Putamen (tissue), 1 donor: ENCODE measurements around the gene ZNF32.
"Not testable (repeated sequence)": the region's sequence is repeated elsewhere in the genome, so short reads cannot be mapped to it uniquely, and the experiment has no call there.

ENCODE experiments used
- DNase-seq: peaks from one replicate; pipeline ENCODE4 v3.0.0-alpha.2; 2016; ENCODE audit warnings: low spot score

The ZNF32 gene

GRCh38 chr10:43680035-43680434 is 31.4 kb upstream of the ZNF32 start:
- no peak for DNase-seq

GRCh38 chr10:43679509-43679908 is 30.8 kb upstream of the ZNF32 start:
- DNase-seq: peak; percentile 29

DNA sequence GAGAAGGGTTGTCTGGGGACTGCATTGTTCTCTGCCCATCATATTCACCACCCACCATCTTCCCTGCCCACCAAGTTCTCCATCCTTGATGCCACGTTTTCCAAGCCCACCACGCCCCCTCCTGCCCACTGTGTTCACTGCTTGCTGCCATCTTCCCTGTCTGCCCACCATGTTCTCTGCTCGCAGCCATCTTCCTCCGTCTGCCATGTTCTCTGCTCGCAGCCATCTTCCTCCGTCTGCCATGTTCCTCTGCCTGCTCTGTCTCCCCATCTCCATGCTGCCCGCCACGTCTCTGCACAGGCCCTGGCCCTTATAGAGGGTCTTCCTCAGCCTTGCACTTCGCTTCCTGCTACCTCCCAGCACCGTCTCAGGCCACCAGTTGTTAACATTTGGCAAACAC is 30.0 kb upstream of the ZNF32 start:
- DNase-seq: no peak

DNA sequence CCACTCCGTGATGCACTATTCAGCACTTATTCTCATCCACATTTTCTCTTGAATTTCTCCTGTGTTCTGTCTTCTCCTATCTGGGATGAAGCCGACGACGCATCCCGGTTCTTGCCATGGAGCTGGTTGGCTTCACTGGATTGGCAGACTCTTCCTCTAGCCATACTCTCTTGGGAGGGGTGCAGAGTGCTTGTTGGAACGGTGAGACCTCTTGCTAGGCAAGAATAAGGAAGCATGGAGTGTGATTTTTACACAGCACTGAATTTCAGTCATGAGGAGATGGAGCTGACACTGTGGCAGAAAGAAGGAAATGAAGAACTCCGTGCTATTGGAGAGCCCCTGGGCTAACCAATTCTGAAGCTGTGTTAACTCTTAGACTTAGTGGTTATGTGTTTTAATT is 28.2 kb upstream of the ZNF32 start:
- DNase-seq: no peak

DNA sequence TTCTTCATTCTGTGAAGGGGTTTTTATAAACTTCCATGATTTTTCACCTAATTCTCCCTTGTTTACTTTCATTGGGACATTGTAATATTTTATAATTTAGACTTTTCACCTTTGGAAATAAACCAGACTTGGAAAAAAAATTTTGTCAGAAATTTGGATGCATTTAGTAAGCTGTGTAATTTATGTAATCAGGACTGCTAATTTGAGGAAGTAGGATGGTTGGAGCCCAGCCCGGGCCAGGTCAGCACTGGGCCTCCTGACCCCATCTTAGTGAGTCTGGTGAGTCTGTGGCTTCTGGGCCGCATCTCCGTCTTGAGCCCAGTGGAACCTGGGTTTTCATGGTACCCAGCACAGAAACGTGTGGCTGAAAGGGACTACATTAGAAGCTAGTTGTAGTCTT is 27.6 kb upstream of the ZNF32 start:
- no peak for DNase-seq

GRCh38 chr10:43674553-43675210 is 26.0 kb upstream of the ZNF32 start:
- DNase-seq: no peak

DNA sequence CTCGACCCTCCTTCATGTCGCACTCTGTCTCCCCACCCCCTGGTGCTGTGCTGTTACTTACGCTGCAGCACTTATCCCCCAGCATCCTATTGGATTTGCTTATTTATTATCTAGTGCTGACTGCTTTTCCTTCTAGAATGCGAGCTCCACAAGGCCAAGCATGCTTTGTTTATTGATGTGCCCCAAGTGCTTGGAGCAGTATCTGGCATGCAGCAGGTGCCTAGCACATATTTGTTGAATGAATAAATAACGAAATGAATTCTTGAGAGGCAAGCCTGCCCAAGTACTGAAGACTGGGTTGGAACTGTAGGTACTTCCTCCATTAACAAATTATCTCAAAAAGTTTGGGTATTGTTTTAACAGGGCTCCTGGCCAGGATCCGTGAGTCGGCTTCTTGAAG is 24.8 kb upstream of the ZNF32 start:
- DNase-seq: no peak

- DNase-seq: peak; percentile 39
Measured at GRCh38 chr10:43671659-43672531, 23.2 kb upstream of the ZNF32 start.

DNA sequence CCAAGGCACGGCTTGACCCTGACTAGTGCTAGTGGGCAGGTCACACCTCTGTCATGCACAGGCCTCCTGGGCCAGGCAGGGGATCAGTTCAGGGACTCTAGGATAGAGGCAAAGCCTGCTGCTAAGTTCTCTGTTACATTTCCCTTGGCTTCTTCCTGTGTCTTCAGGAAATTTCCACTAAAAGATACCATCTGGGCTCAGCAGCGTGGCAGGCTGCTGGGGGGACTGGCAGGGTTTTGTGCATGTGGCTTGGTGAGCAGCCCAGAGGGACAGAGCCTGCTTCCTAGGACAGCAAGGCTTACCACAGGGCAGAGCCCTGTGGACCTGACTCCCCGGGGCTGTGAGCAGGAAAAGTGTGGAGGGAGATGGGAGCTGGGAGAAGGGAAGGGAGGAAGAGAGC is 20.7 kb upstream of the ZNF32 start:
- DNase-seq: no peak

DNA sequence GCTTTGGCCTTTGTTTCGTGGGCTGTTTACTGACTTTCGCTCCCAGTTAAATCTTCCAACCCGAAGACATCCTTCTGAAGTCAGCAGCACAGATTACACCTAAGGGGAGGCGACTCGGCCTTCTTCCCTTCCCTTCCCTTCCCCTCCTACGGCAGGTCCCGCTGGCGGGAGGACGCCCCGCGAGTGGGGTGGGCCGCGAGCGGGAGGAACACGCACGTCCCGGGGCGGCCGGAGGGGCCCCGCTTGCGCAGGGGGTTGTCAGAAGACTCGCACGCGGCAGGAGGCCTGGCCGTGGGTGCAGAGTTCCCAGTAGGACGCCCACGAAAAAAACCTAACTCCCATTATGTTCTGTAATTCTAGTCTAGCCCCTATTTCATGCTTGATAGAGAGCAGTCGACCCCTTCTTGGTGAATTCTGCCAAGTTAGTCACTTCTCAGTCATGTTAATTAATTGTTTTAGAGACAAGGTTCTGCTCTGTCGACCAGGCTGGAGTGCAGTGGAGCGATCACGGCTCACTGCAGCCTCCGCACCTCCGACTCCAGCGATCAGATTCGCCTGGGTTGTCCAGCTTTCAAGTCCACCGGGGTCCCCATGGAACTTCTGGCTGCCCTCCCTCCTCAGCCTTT is 19.2 kb upstream of the ZNF32 start:
- no peak for DNase-seq

DNA sequence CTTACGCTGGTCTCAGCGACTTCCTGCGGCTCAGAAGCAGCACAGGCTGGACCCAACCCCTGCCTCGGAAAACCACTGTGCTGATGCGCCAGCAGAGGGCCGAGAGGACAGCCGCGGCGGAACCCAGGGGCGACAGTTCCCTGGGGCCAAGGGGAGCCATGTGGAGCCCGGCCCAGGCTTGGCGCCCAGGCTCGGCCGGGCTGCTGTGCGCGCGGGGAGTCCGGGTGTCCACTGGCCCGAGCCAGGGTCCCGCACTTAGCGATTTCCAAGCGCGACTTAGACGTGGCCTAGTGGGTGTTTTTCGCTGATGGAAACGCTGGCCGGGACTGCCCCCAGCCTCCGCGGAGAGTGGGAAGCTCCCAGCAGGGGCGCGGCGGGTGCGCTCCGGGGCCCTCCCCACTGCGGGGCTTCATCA is 18.6 kb upstream of the ZNF32 start:
- DNase-seq: no peak

GRCh38 chr10:43666552-43666951 is 17.9 kb upstream of the ZNF32 start:
- DNase-seq: no peak

DNA sequence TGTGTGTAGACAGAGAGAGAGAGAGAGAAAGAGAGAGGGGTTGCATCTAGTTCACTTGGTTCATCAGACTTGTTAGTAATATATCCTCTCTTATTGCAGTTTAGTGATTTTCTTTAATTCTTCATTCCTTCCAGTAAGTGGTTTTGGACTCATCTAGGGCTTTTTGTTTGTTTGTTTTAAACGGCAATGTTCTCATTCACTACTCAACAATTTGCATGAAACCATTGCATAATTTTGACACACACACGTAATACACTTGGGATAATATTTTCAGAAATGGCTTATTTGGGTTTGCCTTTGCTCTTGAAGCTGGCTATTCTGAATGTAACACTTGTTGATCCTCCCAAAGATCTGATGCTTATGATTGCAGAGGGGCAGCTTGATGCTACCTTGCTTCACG is 16.4 kb upstream of the ZNF32 start:
- no peak for DNase-seq

DNA sequence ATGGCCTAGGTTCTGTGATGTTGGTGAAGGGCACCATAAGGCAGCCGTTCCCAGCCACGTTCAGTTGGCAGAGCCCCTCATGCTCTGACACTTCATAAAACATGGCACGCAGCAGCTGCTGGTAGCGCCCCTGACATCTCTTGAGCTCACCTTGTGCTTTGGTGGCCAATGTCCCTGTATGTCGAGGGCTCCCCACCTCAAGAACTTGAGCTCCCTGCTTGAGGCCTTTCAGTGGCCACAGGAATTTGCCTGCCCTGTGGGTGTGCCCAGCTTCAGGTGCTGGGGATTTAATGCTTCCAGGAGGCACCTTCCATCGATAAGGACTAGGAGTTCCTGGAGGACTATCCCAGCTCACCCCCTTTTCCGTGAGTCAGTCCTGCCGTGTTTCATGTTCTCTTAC is 9.5 kb upstream of the ZNF32 start:
- DNase-seq: no peak

DNA sequence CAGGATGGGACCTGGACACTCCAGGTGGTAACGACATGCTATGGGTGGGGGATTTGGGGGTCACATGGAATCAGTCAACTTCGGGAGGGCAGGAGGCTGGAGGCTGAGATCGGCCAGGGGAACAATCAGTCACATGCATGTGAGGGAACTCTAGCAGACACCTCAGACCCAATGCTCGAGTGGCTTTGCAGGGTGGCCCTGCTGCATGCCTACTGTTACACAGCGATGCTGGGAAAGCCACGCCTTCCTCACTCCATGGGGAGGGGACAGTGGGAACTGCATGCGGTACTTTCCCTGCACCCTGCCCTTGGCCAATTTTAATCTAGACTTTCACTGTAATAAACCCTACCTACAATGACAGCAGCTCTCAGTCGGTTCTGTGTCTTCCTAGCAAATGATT is 6.6 kb upstream of the ZNF32 start:
- no peak for DNase-seq

- no peak for DNase-seq
Measured at GRCh38 chr10:43653746-43654145, 5.1 kb upstream of the ZNF32 start.

DNA sequence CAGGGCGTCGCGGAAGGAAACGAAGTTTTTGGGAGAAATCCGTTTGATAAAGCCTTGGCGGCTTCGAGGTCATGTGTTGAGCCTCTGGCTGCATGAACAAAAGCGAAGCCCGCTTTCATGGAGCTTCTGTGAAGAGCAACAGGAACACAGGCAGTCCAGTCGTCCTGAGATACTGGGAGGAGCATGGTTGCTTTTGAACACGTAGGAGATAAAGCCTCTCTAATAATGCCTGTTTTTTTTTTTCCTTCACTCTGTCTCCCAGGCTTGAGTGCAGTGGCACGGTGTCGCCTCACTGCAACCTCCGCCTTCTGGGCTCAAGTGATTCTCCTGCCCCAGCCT is 473 bp upstream of the ZNF32 start:
- DNase-seq: no peak

DNA sequence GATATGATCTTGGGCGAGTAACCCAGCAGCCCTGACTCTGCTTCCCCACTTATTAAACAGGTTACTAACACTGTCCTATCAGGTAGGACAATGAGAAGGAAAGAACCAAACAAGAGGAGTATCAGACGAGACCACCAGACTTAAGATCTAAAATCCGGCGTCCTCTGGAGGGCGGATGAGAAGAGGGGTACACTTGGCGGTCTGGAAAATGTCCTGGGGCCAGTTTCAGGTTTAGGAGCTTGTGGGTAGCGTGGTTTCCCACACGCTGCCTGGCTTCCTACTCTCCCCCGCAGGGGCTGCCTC is 635 bp downstream of the ZNF32 start:
- DNase-seq: no peak

DNA sequence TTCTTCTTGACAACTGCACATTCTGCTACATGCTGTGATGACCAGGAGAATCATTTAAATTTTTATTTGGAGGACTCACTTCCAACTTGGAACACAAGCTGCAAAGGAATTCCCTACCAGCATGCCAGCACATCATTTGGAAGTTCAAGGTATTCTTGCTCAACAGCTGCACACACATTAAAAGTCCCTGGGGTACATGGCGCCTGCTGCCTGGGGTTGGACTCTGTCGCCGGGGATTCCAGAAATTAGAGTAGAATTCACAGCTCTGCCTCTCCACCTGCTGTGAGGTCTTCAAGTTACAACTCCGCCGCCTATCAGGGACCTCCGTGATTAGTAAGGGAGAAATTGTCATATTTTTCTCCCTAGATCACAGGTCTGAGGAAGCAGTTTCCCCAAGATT is 1.1 kb downstream of the ZNF32 start:
- no peak for DNase-seq

DNA sequence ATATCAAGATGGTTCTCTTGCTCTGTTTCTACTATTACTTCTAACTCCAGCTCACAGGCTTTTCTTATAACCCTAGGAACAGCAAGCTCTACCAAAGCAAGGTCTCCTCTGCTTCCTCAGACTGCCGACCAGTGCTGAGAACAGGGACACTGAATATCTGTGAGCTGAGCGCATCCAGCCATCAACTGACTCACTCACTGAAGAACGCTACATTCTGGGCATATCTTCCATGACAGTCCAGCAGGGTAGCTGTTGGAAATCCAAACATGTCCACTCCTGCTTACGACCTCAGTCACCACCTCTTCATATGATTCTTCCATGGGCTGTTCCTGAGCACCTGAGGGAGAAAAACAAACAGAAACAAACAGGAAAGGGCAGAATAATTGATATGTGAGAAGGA is 2.8 kb downstream of the ZNF32 start:
- no peak for DNase-seq

DNA sequence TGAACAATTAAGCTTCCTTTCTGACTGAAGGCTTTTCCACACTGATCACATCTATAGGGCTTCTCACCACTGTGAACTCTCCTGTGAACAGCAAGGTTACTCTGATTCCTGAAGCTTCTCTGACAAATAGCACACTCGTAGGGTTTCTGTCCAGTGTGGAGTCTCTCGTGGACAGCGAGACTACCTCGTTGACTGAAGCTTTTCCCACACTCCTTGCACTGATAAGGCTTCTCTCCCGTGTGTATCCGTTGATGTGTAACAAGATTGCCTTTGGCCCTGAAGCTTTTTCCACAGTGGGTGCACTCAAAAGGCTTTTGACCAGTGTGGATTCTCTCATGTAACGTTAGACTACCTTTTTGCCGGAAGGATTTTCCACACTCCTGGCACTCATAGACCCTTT is 4.4 kb downstream of the ZNF32 start:
- DNase-seq: no peak

DNA sequence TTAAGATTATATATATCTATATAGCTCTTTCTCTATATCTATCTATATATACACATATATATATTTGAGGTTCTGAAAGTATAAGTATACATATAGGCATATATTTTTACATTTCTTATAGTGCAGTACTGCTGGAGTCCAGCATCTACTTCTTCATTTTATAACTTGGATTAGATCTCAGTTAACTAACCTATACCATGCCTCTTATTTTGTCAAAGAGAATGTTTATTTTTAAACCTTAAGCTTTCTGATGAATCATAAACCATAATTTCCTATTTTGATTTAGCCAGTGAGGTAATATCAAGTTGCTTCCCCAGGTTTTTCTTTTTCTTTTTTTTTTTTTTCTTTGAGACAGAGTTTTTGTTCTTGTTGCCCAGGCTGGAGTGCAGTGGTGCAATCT is 8.1 kb downstream of the ZNF32 start:
- no peak for DNase-seq

GRCh38 chr10:43635816-43636215 is 12.9 kb downstream of the ZNF32 start:
- DNase-seq: not testable (repeated sequence)

DNA sequence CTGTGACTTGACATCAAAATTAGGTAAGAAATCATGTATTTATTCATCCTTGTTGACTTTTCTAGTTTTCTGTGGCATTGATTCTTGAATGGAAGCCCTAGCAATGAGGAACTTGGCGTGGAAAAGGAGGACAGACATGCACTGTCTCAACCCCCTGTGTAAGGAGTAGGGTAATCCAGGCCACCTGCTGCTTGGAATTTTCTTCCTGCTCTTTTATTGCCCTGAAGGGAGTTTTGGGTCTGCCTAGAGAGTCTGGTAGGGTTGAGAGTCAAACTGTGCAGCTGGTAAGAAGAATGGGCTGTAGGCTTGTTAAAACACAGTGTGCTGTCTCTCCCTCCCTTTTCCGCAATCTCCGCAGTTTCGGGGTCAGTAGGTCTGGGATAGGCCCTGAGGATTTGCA is 19.7 kb downstream of the ZNF32 start:
- DNase-seq: no peak
